ENCODE data around the gene MYRIP. TPM values are rescaled to one million over a fixed set of nuclear protein-coding genes. Genes with fewer than 3 reads are reported as not detected.

The MYRIP gene
- total and polyA plus RNA-seq, 11 donors: 0.42 to 2.2 (median 0.90) TPM

DNA sequence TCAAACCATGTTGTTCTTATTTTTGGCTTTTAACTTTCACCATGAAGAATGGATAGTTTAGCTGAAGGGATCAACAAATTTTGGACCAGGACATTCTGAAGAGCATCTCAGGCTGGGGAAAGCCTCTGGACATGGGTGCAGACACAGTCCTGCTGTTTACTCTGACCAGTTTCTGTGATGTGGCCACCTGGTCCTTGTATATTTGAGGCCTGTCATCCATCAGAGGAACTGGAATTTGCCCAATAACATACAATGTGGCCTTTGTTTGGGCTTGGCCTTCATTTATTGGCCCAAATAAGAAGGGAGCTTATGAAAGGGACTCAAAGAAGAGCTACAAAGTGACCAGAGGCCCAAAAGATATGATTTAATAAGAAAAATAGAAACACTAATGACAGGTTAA, 127.9 kb downstream of the MYRIP start:
- Histone ChIP-seq H3K36me3 (no peaks in the 10 kb centered on the region), H3K4me1 (peaks cover 0 to 29% (median 12%) of the 10 kb centered on the region in 12 donors), H3K27me3 (no peaks in the 10 kb centered on the region), H3K27ac (peak overlapping the region in 4 of 12 donors; percentile 28 to 46 (median 38)), H3K9me3 (no peaks in the 10 kb centered on the region), H3K4me3 (no peak overlapping the region)
- intact Hi-C loops (cut with DNase I): no loop called here
- ATAC-seq (peak; percentile 49 to 73 (median 57)), DNase-seq (no peak)
- TF ChIP-seq POLR2A (IDR thresholded peaks at IDR 0.05): no peak
- TF ChIP-seq, protein P1, sequence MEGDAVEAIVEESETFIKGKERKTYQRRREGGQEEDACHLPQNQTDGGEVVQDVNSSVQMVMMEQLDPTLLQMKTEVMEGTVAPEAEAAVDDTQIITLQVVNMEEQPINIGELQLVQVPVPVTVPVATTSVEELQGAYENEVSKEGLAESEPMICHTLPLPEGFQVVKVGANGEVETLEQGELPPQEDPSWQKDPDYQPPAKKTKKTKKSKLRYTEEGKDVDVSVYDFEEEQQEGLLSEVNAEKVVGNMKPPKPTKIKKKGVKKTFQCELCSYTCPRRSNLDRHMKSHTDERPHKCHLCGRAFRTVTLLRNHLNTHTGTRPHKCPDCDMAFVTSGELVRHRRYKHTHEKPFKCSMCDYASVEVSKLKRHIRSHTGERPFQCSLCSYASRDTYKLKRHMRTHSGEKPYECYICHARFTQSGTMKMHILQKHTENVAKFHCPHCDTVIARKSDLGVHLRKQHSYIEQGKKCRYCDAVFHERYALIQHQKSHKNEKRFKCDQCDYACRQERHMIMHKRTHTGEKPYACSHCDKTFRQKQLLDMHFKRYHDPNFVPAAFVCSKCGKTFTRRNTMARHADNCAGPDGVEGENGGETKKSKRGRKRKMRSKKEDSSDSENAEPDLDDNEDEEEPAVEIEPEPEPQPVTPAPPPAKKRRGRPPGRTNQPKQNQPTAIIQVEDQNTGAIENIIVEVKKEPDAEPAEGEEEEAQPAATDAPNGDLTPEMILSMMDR (IDR thresholded peaks at IDR 0.05): no peak

DNA sequence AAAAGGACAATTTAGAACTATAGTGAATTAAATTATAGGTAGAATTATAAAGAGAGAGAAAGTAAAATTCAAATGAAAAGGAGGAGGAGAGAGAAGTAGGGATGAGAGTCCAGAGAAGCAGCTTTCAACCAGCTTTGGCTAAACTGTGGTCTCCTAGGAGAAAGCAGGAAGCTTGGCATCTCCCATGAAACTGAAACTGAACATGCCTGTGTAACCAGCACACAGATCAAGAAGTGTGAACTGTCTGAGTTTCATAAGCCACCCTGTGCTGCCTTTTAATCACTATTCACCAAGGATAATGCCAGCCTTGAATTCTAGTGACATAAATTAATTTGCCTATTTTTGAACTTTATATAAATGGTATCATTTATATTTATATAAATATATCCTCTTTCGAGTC, 128.5 kb downstream of the MYRIP start:
- Histone ChIP-seq H3K27ac (peak overlapping the region in 5 of 12 donors; percentile 3 to 46 (median 31)), H3K4me1 (peaks cover 0 to 29% (median 12%) of the 10 kb centered on the region in 12 donors), H3K4me3 (no peak overlapping the region), H3K27me3 (no peaks in the 10 kb centered on the region), H3K36me3 (no peaks in the 10 kb centered on the region), H3K9me3 (no peaks in the 10 kb centered on the region)
- 71 to 83% (median 77%) methylated on average over 1 of the region's 1 CpG for WGBS, 4 donors
- intact Hi-C loops (cut with DNase I): no loop called here
- DNase-seq: no peak
- ATAC-seq: peak in 2 of 4 donors; percentile 61 to 65
- TF ChIP-seq, protein P1 (IDR thresholded peaks at IDR 0.05): no peak
- no peak for TF ChIP-seq POLR2A (IDR thresholded peaks at IDR 0.05)

GRCh38 chr3:39941931-39942330, 132.5 kb downstream of the MYRIP start:
- DNase-seq: no peak
- no peak overlapping the region for H3K27ac ChIP-seq
- H3K27me3 ChIP-seq: no peaks in the 10 kb centered on the region
- WGBS, 4 donors: 77 to 92% (median 82%) methylated on average over 5 of the region's 5 CpGs
- intact Hi-C loops (cut with DNase I): no loop called here
- no peak for TF ChIP-seq POLR2A (IDR thresholded peaks at IDR 0.05)
- TF ChIP-seq, protein P1 (IDR thresholded peaks at IDR 0.05): no peak
- H3K36me3 ChIP-seq: no peaks in the 10 kb centered on the region
- H3K4me1 ChIP-seq: peaks cover 0 to 10% (median 0%) of the 10 kb centered on the region in 12 donors
- no peaks in the 10 kb centered on the region for H3K9me3 ChIP-seq
- ATAC-seq: no peak
- H3K4me3 ChIP-seq: no peak overlapping the region

GRCh38 chr3:39960515-39961191, 151.2 kb downstream of the MYRIP start:
- H3K36me3 ChIP-seq: no peaks in the 10 kb centered on the region
- H3K27ac ChIP-seq: peak overlapping the region in 11 of 12 donors; percentile 2 to 71 (median 53)
- TF ChIP-seq, protein P1 (IDR thresholded peaks at IDR 0.05): no peak
- no peak for TF ChIP-seq POLR2A (IDR thresholded peaks at IDR 0.05)
- no peaks in the 10 kb centered on the region for H3K9me3 ChIP-seq
- no peak overlapping the region for H3K4me3 ChIP-seq
- WGBS, 4 donors: 37 to 45% (median 40%) methylated on average over 5 of the region's 5 CpGs
- DNase-seq (no peak), ATAC-seq (peak; percentile 70 to 92 (median 83))
- no peaks in the 10 kb centered on the region for H3K27me3 ChIP-seq
- intact Hi-C loops (cut with DNase I): loop anchor here in 1 of 10 donors (2.0 kb wide), 1 partner anchor 26 kb away; no protein-coding TSS in a partner anchor
- peaks cover 0 to 37% (median 19%) of the 10 kb centered on the region in 12 donors for H3K4me1 ChIP-seq
